NCI-H2107 (cell line): ENCODE results near the gene HECA.
A peak's percentile ranks its signal among the peaks of the same experiment; 100 is the strongest.

ENCODE experiments used
- DNase-seq: peaks from one replicate; lab custom pipeline; 2025; lab: John Stamatoyannopoulos, UW

HECA gene

GRCh38 chr6:139161169-139161568 lies 26.3 kb downstream of the HECA start:
- DNase-seq = peak; percentile 11

DNA sequence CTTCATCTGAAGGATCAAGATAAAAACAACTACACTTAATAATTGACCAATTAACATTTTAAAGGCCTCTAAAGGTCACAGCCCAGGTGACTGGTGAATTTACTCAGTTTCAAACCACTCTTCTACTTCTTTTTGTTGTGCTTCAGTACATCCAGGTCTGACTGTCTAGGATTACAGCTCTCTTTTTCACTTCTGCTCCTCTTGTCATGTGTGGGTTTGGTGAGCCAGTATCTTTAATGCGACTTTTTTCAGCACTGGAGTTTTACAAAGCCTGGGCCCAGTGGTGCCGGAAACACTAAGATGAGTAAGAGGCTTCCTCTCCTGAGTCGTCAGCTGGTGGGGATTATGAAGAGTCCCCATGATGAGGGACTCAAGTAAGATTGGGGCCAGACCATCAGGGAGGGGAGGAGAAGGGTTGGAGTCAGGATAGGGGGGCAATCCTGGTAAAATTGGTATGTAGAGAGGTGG lies 27.0 kb downstream of the HECA start:
- no peak for DNase-seq

- DNase-seq = no peak
These were observed 29.1 kb downstream of the HECA start for GRCh38 chr6:139164001-139164400.

- no peak for DNase-seq
These were observed 30.4 kb downstream of the HECA start for GRCh38 chr6:139165324-139165723.

DNA sequence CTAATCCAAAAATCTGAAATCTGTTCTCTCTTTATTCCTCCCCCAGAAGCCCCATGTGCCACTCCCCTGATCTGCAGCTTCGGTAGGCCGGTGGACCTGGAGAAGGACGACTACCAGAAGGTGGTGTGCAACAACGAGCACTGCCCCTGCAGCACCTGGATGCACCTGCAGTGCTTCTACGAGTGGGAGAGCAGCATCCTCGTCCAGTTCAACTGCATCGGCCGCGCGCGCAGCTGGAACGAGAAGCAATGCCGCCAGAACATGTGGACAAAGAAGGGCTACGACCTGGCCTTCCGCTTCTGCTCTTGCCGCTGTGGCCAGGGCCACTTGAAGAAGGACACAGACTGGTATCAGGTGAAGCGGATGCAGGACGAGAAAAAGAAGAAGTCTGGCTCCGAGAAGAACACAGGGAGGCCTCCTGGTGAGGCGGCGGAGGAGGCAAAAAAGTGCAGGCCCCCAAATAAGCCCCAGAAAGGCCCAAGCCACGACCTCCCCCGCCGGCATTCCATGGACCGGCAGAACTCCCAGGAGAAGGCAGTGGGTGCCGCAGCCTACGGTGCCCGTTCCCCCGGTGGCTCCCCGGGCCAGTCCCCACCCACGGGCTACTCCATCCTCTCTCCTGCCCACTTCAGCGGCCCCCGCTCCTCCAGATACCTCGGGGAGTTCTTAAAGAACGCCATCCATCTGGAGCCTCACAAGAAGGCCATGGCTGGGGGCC lies 31.5 kb downstream of the HECA start:
- no peak for DNase-seq

DNA sequence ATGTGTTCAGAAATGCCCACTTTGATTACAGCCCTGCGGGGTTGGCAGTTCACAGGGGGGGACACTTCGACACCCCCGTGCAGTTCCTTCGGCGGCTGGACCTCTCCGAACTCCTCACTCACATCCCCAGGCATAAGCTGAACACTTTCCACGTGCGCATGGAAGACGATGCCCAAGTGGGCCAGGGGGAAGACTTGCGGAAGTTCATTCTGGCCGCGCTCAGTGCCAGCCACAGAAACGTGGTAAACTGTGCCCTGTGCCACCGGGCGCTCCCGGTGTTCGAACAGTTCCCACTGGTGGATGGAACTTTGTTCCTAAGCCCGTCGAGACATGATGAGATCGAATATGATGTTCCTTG lies 32.1 kb downstream of the HECA start:
- no peak for DNase-seq

DNA sequence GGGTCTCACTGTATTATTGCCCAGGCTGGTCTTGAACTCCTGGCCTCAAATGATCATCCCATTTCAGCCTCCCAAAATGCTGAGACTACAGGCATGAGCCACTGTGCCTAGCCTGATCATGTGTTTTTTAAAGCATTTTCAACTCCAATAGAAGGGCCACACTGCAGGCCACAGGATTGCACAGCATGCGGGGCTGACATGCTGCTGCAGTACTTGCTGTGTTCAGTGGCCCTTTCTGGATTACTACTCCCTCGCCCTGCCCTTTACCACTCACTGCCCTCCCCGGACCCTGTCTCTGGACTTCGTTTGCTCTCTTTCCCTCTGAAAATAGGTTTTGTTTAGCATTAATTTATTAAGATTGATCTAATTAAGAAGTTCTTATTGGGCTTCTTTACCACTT lies 37.3 kb downstream of the HECA start:
- no peak for DNase-seq

DNA sequence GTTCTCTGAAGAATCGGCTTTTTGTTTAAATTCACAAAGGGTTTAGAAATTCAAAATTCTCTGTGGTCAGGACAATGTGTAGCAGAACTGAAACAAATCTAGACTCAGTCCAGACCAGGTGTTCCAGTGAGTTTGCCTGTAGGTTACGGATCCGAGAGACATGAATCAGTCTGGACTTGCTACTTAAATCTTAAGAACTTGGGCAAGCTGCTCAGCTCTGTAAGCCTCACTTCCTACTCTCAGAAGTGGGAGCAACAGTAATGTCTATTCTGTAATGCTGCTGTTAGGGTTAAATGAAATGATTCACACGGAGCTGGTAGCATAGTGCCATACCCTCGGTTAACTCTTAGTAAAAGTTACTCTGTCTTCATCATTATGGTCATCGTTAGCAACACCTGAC lies 37.7 kb downstream of the HECA start:
- DNase-seq = no peak

GRCh38 chr6:139173172-139173571 lies 38.3 kb downstream of the HECA start:
- DNase-seq = no peak

GRCh38 chr6:139173822-139174221 lies 38.9 kb downstream of the HECA start:
- DNase-seq = no peak

DNA sequence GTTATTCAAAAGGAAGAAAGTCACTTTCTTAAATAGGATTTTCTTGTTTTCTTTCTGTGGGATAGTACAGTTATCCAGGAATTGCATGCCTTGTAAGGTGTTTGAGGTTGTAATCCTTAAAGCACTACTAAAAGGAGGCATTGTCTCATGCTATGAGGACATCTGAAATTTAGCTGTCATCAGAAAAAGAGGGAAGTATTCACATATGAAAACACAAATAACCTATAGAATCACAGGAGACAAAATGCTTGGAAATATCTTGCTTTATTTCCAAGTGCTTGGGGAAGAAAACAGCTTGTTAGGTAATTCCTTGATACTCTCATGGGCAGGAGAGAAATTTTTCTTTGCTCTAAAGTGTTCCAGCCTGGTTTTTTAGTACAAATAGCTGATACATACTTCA lies 40.1 kb downstream of the HECA start:
- no peak for DNase-seq

- no peak for DNase-seq
These were observed 40.6 kb downstream of the HECA start for GRCh38 chr6:139175389-139175948.

GRCh38 chr6:139181236-139181635 lies 46.4 kb downstream of the HECA start:
- no peak for DNase-seq

DNA sequence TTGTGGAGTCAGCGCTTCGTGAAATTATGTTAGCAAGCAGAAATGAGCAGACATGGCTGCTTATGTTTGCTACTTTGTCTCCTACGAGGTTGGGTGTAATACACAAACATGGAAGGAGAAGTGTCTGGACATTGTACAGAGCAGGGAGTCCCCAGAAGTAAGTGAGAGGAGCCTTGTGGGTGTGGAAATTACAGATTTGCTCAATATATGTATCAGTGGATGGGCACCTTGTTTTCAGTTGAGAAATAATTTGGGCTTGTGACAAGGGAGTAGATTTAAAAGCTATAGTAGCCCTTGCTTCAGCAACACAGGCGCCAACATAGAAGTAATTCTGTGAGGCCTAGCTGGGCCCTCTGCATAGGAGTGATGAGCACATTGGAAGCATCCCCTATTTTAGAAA lies 49.2 kb downstream of the HECA start:
- no peak for DNase-seq

DNA sequence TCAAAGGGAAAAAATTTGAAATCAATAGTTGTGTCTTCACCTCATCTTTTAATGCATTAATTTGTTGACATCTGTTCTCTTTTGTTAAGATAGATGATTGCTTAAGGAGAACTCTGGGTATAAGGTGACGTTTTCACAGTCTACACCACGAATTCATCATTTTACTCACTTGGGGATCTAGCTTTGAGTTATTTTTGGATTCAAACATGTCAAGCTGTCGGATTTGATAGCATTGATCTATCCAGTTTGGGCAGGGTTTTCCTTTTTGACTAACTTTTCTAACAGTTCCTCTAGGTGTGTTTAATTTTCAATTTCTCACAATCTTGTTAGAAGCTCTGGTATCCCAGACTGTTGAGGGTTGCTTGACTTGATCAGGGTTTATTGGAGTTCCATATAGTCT lies 49.6 kb downstream of the HECA start:
- DNase-seq = no peak

DNA sequence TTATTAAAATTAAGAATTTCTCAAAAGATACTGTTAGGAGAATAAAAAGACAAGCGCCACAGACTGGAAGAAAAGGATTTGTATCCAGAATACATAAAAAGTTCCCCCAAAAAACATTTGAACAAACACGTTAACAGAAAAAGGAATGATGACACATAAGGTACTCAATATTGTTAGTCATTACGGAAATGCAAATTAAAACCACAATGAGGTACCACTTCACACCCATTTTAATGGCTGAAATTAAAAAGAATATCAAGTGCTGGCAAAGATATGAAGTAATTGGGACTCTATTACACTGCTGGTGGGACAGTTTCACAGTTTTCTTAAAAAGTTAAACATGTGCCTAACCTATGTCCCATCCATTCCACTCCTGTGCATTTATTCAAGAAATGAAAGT lies 51.4 kb downstream of the HECA start:
- no peak for DNase-seq

DNA sequence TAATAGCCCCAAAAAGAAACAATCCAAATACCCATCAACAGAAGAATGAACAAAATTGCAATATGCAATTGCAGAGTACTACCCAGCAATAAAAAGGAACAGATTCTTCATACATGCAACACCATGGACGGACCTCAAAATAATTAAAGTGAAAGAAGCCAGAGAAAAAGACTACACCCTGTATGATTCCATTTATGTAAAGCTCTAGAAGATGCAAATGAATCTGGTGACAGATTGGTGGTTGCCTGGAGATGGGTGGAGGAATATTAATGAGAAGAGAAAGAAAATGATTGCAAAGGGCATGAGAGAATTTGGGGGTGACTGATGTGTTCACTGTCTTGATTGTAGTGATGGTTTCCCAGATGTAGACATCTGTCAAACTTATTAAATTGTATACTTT lies 51.8 kb downstream of the HECA start:
- DNase-seq = no peak

GRCh38 chr6:139187489-139187888 lies 52.6 kb downstream of the HECA start:
- DNase-seq = no peak

DNA sequence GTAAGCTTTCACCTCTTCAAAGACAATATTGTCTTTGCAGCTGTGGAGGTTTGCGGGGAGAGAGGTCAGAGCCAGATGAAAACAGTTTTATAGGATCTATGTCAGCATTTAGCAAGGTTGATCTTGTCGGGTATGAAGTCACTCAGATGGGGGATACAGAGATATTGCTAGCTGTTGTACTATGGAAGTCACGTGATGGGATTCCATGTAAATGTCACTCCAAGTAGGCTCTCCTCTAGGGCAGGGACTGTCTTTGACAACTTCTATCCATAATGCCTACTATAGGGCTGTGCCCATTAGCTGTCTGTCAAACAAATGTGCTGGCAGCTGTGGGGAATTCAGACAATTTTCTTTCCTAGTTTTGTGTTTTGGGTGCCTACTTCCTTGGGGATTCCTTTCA lies 54.8 kb downstream of the HECA start:
- no peak for DNase-seq

DNA sequence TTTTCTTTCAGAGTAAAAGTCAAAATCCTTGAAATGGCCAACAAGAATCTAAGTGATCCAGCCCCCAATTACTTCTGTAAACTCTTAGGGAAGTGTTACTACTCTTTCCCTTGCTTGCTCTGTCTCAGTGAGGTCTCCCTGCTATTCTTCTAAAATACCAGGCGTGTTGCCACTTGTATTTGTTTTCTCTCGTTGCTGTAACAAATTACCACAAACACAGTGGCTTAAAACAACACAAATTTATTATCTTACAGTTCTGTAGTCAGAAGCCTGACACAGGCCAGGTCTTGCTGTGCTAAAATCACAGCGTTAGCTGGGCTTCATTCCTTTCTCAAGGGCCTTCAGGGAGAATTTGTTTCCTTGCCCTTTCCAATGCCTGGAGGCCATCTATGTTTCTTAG lies 59.9 kb downstream of the HECA start:
- no peak for DNase-seq

DNA sequence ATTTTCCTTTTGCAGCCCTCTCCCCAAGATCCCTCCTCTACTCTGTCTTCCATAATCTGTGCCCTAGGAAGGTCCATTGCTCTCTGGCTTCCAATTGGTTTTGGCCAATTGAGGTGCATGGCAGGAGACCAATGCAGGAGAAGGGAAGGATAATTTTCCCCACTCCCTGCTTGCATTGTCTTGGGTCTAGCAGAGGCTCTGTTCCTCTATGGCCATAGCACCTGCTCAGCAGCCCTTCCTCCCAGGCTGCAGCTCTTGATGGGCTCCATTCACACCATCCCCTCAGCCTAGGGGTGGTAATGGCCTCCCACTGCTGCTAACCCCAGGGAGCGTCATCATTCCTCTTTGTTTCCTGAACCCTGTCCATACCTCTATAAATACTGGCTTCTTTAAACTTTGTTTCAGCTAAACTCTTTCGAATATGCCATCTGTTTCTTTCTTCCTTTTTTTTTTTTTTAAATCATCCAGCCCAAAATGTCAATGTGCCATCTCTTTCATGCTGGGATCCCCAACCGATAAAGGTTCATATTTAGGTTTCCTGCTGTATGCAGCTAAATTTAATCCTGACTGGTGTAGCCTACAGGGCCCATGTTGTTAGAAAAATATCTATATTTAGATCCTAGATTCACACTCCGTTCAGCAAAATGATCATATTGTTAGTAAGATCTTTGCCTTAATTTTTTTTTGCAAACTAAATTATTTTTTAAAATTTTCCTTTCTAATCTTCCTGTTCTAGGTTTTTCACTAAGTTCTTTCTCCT lies 63.8 kb downstream of the HECA start:
- no peak for DNase-seq

DNA sequence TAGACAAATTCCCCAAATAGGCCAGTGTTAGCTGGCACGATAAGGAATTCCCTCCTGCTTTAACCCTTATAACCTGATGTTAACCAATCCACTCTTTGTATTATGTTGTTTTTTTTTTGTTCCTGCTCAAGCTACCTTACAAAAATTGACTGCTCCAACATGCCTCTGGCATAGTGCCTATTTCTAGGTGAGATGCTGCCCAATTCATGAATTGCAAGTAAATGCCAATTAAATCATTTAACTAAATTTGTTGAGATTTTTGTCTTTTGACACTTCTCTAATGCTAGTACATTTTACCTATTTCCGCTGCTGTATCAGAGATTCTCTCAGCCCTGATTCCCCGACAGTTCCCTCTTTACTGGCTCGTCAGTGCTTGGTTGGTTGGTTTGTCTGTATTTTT lies 66.5 kb downstream of the HECA start:
- no peak for DNase-seq

GRCh38 chr6:139204978-139205377 lies 70.1 kb downstream of the HECA start:
- no peak for DNase-seq
